GM18873 (cell line): ENCODE data around the gene HIGD1B.

ENCODE experiments used
- ATAC-seq: cut with Tn5 transposase; IDR thresholded peaks from one replicate; pipeline ENCODE4 v1.9.1; 2021; ENCODE audit warnings: mild to moderate bottlenecking, moderate library complexity, moderate number of reproducible peaks; ENCODE audit not compliant: unreplicated experiment, low FRiP score

Gene HIGD1B

DNA sequence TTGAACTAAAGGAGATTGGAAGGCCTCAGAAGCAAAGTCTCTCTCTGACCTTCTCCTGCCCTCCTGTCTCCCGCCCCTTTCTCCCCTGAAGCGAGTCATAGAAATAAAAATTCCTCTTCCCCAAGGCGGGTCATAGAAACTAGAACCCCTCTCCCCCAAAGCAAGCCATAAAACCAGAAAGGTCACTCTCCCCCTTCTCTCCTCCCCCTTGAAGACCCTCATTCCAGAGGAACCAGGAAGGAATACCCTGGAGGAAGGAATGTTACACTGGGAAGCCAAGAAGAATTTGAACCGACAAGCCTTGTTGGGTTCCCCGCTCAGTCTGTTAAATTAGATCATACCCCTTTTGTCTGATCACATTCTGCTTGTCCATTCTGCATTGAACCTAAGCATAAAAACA, 14.9 kb upstream of the HIGD1B start:
- no peak for ATAC-seq

DNA sequence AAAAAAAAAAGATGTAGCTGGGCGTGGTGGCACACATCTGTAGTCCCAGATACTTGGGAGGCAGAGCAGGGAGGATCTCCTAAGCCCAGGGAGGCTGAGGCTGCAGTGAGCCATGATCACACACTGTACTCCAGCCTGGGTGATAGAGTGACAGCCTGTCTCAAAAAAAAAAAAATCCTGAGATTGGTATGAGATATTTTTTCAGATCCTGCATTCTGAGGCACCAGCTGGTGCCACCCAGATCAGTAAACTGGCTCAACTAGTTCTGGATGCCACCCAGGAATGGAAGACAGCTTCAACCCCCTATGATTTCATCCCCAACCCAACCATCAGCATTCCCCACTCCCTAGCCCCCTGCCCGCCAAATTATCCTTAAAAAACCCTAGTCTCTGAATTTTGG, 10.5 kb upstream of the HIGD1B start:
- no peak for ATAC-seq

DNA sequence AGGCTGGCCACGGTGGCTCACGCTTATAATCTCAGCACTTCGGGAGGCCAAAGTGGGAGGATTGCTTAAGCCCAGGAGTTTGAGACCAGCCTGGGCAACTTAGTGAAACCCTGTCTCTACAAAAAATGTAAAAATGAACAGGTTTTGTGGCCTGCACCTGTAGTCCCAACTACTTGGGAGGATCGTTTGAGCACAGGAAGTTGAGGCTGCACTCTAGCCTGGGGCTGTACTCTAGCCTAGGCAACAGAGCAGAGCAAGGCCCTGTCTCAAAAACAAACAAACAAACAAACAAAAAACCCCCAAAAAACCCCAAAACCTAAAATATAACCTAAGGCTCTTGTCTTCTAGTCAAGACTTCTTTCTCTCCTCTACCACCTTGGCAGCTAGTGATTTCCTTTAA, 7.4 kb upstream of the HIGD1B start:
- no peak for ATAC-seq

DNA sequence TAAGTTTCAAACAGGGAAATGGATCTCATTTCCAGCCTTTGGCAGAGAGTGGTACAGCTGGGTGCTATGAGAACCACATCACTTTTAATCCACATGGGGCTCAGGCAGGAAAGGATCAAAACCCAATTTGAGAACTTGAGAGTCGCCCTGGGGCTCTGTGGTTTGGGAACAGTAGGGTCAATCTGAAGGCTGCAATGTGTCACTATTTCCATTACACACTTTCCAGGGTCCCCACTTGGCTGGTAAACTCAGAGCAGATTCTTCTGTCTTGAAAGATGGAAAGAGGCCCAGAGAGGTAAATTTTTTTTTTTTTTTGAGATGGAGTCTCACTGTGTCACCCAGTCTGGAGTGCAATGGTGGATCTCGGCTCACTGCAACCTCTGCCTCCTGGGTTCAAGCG, 6.7 kb upstream of the HIGD1B start:
- no peak for ATAC-seq

DNA sequence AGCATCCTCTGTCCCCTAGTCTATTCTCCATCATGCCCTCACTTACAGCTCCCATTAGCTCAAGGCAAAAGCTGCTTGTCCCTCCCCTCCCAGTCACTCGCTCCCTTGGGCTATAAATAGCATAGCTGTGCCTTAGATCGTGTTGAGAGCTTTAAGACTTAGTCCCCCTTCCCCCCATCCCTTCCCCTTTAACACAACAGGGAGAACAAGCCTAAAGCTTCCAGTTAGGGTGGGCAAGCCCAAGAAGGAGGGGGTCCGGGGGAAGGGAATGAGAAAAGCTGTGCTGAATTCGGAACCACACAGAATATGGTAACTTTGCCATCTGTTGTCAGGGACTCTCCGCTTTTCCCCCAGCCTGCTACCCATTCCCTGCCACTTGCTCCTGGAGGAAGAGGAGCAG, 4.9 kb upstream of the HIGD1B start:
- no peak for ATAC-seq

DNA sequence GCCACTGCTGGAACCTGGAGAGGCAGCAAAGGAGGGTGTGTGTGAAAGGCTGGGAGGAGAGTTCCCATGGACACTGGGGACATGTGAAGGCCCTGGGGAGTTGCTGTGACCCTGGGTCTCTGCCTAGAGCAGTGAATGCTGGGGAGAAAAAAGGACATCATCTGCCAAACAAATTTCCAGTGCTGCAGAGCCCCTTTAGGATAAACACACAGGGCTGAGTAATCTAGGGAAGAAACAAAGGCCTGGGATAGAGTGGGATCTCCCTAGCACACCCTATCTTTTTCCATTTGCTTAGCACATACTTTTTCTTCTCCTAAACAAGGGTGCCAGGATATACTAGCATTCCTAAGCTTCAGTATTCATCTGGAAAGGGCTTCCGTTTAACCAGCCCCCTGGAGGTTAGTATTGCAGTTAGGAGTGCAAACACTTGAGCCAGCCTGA, 3.3 kb upstream of the HIGD1B start:
- no peak for ATAC-seq

DNA sequence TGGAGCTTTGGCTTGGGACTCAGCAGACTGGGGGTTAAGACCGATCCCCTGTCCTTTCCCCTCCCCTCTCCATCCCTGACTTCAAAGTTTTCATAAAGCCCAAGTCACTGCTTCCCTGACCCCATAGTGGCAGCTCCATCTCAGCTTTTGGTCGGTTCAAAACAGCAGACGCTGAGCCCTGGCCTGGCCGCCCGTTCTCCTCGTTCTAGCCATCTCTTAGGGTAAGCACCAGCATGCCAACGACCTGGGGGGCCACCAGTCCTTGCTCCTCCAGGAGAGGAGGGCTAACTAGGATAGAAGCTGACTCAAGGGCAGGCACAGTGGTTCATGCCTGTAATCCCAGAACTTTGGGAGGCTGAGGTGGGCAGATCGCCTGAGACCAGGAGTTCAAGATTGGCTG, 1.5 kb upstream of the HIGD1B start:
- no peak for ATAC-seq

DNA sequence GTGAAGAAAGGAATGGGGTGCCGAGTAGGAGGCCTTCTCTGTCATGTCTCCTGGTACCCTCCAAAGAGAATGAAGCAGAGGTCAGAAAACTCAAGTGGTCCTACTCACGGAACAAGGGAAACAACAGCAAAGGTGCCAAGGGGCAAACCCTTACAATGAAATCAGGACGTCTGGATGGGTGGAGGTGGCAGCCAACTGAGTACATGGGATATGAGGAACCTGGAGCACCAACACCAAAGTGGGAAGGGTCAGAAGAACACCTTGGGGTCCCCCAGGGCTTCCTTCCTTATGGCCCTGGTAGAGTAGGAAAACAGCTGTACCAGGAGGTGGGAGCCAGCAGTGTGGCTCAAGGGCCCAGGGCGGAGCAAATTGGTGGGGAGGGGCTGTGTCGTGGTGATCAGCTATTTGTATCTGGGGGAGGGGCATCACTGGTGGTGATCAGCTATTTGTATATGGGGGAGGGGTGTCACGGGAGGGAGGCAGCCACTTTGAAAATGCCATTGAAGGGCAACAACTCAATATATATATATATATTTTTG, 643 bp downstream of the HIGD1B start:
- ATAC-seq, result no peak

DNA sequence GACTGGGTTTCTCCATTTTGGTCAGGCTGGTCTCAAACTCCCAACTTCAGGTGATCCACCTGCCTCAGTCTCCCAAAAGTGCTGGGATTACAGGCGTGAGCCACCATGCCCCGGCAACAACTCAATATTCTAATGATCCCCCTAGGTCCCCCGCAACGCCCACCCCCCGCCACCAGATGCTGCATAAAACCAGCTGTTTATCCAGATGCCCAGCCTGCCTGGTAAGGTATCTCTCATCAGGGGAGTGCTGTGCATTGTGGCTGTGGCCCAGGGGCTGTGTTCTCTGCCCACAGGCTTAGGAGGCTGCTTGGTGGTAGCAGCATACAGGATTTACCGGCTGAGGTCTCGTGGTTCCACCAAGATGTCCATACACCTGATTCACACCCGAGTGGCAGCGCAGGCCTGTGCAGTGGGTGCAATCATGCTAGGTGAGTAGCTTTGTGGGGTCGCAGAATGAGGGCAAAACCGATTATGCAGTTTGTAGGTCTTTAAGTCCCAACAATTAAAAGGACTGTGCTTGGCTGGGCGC, 1.3 kb downstream of the HIGD1B start:
- no peak for ATAC-seq

DNA sequence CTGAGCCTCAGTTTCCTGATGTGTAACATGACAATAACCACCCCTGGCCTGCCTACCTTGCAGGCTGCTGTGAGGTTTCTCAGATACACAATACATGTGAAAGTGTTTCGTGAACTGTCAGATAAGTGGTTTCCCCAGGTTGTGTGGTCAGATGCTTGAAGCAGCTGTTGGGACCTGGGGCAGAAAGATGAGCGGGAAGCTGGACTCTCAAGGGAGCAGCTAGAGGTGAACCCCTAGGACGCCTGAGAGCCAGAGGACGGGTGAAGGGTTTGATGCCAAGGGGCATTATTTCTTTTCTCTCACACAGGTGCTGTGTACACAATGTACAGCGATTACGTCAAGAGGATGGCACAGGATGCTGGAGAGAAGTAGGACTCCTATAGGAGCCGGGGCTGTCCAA, 2.3 kb downstream of the HIGD1B start:
- ATAC-seq, result no peak

DNA sequence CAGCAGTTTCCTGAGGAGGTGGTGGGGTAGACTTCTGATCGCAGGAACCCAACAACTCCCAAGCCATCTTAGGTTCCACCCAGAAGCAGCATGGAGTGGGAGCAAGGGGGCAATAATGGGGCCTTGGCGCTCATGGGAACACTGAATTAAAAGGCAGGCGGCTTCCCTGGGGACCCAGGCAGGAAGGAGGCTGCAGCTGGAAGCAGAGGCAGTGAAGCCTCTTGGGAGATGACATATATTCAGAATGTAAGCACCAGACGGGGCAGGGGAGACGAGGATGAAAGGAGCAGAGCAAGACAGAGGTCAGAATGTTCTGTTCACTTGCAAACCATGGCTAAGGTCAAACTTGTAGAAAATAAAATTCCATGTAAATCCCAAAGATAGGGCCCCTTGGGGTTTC, 2.9 kb downstream of the HIGD1B start:
- ATAC-seq, result no peak

DNA sequence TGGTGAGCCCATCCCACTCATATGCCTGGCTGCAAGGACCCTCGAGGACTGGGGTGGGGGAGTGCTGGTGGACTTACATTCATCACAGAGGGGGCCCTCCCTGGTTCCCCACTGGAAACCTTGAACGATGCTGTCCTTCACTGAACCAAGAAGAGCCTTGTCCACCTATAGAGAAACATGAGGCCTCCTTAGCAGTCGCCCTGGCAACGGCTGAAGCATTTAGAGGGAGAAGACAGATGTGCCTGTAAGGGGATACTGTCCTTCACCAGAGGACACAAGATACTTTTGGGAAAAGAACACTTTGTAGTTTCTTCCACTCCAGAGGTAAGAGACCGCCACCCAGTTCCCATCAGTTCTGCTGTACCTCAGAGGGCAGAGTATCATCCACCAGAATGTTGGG, 6.5 kb downstream of the HIGD1B start:
- no peak for ATAC-seq

DNA sequence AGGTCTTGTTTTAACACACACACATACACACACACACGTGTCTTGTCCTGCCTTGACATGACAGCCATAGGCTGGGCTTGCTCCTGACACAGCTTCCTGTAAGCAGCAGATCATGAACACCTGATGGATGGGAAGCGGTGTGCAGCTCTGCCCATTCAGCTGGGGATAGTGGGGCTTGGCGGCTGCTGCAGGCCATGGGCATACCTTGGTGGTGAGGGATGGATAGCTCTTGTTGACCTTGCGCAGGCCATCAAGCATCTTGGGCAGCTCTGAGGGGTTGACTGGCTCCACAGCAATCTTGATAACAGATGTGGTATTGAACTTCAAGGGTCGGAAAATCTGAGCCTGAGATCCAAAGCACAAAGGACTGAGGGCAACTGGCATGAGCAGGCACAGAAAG, 12.0 kb downstream of the HIGD1B start:
- no peak for ATAC-seq

DNA sequence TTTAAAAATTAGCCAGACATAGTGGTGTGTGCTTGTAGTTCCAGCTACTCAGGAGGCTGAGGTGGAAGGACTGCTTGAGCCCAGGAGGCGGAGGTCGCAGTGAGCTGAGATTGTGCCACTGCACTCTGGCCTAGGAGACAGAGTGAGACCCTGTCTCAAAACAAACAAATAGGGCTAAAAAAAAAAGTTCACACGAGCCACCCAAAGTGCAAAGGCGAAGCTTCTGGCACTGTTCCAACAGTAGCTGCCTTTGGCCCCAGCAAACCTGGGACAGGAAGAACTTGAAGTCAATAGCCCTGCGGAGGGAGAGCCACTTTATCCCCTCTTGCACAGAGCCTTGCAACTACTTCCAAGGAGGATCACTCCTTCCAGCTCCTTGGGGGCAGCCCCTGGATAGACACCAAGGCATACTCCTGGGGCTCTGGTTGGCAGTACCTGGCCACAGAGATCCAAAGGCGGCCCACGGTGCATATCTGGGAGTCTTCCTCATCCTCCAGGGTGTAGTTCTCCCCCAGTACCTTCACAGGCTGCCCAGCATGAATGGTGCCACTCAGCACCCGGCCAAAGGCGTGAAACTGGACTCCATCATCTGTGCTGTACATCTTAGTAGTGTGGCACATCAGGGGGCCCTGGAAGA, 14.7 kb downstream of the HIGD1B start:
- ATAC-seq, result no peak

DNA sequence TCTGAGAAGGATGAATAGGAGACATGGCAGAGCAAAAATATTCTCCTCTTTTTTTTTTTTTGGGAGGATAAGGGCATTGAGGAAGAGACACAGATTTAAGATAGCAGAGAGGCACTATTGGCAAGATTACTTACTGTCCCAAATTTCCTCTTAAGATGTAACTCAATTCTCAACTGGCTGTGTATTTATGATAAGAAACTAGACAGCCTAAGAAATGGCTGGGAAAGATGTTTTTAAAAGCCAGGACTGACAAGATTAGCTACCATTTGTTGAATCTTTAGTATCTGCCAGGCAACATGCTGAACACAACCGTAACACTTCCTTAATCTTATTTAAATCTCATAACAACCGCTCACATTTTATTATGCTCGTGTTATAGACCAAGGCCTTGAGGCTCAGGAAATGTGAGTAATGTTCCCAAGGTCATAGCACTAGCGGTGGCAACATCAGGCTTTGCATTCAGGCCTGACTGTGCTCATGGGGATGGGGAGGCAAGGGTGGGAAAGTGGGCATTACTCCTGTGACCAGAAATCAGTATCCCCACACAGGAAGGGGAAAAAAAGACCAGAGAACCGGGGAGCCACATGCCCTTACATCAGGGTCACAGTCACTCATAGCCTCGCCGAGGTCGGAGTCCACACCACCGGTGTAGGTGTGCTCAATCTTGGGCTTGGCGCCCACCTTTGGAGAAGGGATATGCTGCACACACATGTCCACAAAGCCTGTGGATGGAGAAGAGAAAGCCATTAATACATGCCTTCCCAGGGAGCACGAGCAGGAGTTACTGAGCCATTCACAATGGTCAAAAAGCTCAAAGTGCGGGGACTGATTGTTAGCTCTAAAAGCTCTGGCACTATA, 15.6 kb downstream of the HIGD1B start:
- ATAC-seq, result no peak

DNA sequence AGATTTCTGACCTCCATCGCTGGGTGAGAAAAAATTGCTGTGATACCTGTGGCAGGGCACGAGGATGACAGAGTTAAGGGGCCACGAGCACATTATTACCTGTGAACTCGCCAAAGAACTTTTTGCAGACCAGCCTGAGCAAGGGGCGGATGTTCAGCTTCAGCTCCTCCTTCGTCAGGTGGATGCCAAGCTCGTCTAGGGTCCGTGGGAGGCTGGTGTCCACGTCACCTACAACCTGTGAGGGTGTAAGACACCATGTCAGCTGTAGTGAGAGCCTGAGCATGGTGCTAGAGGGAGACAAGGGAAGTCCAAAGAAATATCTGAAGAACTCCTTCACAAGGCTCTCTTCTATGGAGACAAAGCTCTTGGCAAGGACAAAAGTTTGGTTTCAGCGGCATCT, 17.1 kb downstream of the HIGD1B start:
- no peak for ATAC-seq

DNA sequence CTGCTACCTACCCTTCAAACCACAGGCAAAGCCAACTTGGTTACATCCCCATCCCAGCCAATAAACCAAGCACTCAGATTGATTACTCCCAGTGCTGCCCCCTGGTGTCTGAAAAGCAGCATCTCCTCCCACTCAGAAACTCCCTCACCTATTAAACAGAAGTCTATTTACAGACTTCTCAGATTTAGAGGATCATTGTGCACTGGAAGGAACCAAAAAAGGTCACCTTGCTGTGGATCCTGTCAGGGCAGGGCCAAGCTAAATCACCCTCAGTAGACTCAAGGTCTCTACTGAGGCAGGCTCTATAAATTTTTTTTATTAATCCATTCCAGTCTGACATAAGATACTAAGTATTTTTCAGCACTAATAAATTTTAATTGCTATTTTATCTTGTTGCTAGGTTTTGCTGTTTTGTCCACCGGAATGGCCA, 17.6 kb downstream of the HIGD1B start:
- no peak for ATAC-seq

DNA sequence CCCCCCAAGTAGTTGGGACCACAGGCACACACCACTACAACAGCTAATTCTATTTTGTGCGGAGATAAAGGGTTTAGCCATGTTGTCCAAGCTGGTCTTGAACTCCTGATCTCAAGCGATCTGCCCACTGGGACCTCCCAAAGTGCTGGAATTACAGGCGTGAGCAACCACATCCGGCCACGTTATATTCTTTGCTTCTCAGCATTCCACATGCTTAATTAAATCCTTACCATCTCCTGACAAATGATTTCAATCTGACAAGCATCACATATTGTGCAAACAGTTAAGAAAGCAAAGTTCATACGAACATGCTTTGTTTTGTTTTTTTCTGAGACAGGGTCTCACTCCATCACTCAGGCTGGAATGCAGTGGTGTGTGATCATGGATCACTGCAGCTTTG, 18.2 kb downstream of the HIGD1B start:
- ATAC-seq, result no peak

DNA sequence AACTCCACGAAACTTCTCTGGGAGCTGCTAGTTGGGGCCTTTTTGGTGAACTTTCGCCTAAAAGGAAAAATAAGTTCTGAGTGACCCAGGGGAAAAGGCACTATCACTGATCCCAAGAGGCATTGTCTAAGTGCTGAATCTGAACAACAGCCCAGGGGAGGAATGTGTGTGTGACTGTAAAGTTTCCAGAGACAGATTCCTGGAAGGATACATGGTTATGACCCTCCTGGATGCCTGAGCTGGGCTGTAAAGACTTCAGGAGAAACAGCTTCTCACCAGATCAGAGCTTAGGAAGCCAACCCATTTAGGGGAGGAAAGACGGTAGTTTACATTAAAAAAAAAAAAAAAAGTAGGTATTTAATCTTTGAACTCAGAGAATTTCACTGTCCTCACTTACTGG, 20.2 kb downstream of the HIGD1B start:
- no peak for ATAC-seq

DNA sequence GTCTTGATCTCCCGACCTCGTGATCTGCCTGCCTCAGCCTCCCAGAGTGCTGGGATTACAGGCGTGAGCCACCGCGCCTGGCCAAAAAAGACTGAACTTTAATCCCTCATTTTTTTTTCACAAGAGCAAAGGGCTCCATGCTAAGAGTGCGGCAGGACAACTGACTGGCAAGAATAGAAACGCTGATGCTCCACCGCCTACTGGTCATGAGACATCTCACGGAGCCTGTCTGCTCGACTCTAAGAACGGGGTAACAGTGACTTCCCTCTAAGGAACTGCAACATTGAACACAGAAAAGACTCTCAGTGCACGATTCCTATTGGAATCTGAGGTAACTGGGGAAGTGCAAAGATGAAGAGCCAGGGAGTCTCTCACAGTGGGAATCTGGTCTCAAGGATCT, 23.9 kb downstream of the HIGD1B start:
- no peak for ATAC-seq

DNA sequence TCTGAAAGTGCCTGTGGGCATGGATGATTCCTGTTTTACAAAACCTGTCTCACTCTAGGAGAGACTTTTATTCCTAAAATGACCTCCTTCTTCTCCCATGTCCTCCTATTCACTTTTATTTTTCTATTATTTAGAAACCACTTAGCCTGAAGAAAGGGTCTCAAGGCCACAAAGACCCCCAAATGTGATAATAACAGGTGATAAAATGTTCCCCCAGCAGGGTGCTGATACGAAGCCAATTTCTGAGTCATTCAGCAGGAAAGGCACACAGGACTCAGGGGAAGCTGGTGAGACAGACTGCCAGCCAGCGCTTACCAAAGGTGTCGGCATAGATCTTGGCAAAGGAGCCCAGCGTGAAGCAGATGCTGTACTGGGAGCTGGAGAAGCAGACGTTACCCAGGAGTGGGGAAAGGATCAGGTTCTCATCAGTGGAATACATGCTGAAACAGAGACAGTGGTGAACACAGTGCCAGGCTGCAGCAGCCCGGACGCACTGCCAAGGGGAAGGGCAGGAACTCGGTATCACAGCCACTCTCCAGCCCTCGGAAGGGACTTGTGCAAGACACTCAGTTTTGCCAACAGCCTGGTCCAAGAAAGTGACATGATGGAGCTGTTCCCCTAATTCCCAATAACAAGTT, 24.6 kb downstream of the HIGD1B start:
- ATAC-seq, result no peak
